Measurements from ENCODE around the gene PRDX3.
"Not testable (repeated sequence)": the region's sequence is repeated elsewhere in the genome, so short reads cannot be mapped to it uniquely, and the experiment has no call there.

PRDX3 gene

GRCh38 chr10:119161680-119162451 lies 16.7 kb downstream of the PRDX3 start:
- DNase-seq, result no peak

- DNase-seq, result no peak
Measured at GRCh38 chr10:119159332-119159731, 19.3 kb downstream of the PRDX3 start.

- DNase-seq, result no peak
Measured at GRCh38 chr10:119153661-119154060, 25.0 kb downstream of the PRDX3 start.

- no peak for DNase-seq
Measured at GRCh38 chr10:119153041-119153440, 25.6 kb downstream of the PRDX3 start.

- DNase-seq, result not testable (repeated sequence)
Measured at GRCh38 chr10:119151601-119152000, 27.0 kb downstream of the PRDX3 start.

GRCh38 chr10:119149729-119150128 lies 28.9 kb downstream of the PRDX3 start:
- no peak for DNase-seq

GRCh38 chr10:119149157-119149556 lies 29.5 kb downstream of the PRDX3 start:
- no peak for DNase-seq

- no peak for DNase-seq
Measured at GRCh38 chr10:119143657-119144056, 35.0 kb downstream of the PRDX3 start.

- no peak for DNase-seq
Measured at GRCh38 chr10:119140603-119141245, 37.9 kb downstream of the PRDX3 start.

GRCh38 chr10:119139464-119140067 lies 39.0 kb downstream of the PRDX3 start:
- peak; percentile 19 for DNase-seq

- no peak for DNase-seq
Measured at GRCh38 chr10:119138346-119139306, 40.0 kb downstream of the PRDX3 start.

- DNase-seq, result not testable (repeated sequence)
Measured at GRCh38 chr10:119137878-119138277, 40.7 kb downstream of the PRDX3 start.

GRCh38 chr10:119136084-119136483 lies 42.5 kb downstream of the PRDX3 start:
- DNase-seq, result no peak

- no peak for DNase-seq
Measured at GRCh38 chr10:119135513-119135881, 43.1 kb downstream of the PRDX3 start.

- DNase-seq, result no peak
Measured at GRCh38 chr10:119133949-119134348, 44.7 kb downstream of the PRDX3 start.

GRCh38 chr10:119132521-119133345 lies 45.9 kb downstream of the PRDX3 start:
- DNase-seq, result no peak

- no peak for DNase-seq
Measured at GRCh38 chr10:119131512-119132240, 46.9 kb downstream of the PRDX3 start.

GRCh38 chr10:119129721-119130120 lies 48.9 kb downstream of the PRDX3 start:
- no peak for DNase-seq

- no peak for DNase-seq
Measured at GRCh38 chr10:119125942-119126341, 52.7 kb downstream of the PRDX3 start.

- no peak for DNase-seq
Measured at GRCh38 chr10:119120875-119121274, 57.7 kb downstream of the PRDX3 start.

GRCh38 chr10:119120413-119120867 lies 58.2 kb downstream of the PRDX3 start:
- no peak for DNase-seq

All from eye (tissue), 1 donor.